Measurements from ENCODE around the gene RRAGD. TPM values are rescaled to one million over a fixed set of nuclear protein-coding genes. Genes with fewer than 3 reads are reported as not detected.

The RRAGD gene
- total and polyA plus RNA-seq, 3 experiments from 2014 or later, result 1.4 to 8.7 (median 7.3) TPM

DNA sequence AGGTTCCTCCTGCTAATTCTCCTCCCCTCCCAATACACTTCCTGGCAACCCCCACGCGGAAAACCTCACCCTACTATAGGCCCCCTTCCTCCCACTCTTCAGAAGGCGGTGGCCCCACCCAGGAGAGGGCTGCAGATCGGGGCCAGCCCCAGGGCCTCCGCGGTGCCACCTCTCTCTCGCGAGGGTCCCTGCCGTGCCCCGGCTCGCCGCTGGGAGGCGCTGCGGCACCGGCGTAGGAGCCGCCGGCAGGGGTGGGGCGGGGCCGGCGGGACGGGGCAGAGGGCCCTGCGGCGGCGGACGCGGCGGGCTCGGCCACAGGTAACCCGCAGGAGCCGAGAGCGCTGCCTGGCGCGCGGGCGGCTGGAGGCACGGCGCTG lies 20.8 kb upstream of the RRAGD start, which contains the start of gene ANKRD6:
ANKRD6 (plus strand) TSS at position 278 of the 377 bp plus-strand sequence. CDS start 133,825 bp downstream, outside the sequence.
- Mint-ChIP-seq H3K27ac (peak within 1 kb of the TSS in 7 of 8 donors; percentile 67 to 92 (median 83)), H3K27me3 (peaks cover 3 to 4% of the 10 kb centered on the region in 2 donors)
- H3K27ac ChIP-seq (ENCODE audit: low read depth, low read length), result peak within 1 kb of the TSS; percentile 24

DNA sequence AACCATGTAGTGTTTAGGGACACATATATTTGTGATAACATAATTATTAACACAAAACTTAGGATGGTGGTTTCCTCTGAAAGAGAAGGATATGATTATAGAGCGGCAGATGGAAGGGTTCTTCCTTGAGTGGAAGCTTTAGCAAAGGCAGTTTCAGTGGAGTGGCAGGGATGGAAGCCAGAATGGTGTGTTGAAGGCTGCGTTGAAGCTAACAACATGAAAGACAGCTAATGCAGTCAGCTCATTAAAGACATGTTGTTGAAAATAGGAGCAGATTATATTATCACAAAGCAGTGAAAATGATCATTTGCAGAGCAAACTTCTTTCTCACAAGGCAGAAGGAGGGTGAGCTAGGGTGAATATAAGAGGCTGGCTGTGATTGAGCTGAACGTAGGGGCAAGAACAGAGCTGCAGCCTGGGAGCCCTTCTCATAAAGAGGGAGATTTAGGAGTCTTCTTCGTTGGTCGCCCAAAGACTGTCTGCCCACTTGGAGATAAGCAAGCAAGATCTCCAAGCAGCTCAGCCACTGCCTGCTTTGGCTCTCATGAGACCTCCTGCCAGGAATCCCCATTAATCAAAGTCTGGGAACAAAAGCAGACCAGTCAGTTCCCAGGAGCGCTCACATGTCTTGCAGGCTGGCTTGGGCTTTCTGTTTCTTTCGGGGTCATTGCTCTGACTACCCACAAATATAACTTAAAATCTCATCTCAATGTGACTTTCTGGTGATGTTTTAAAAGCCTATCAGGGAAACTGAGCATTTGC lies 18.3 kb upstream of the RRAGD start:
- no peaks in the 10 kb centered on the region for H3K27me3 ChIP-seq (ENCODE audit: insufficient read depth, low read length, poor library complexity, severe bottlenecking)
- ChIA-PET POLR2A (no interaction called here), CTCF (interaction anchor here (1.1 to 3.6 kb wide), 6 partner anchors 13 to 184 kb away, joined by 3 to 70 read pairs (median 4); no protein-coding TSS in a partner anchor)
- no peak overlapping the region for H3K27ac Mint-ChIP-seq
- no peaks in the 10 kb centered on the region for H3K9me3 ChIP-seq (ENCODE audit: low read length)
- H3K27me3 Mint-ChIP-seq, result peaks cover 5 to 9% of the 10 kb centered on the region in 2 donors
- no peaks in the 10 kb centered on the region for H3K9me3 Mint-ChIP-seq
- peaks cover 19 to 25% (median 20%) of the 10 kb centered on the region in 3 donors for H3K4me1 Mint-ChIP-seq
- H3K4me1 ChIP-seq (ENCODE audit: insufficient read depth, low read length), result peaks cover 6% of the 10 kb centered on the region
- H3K36me3 ChIP-seq (ENCODE audit: insufficient read depth, low read length), result no peaks in the 10 kb centered on the region
- H3K36me3 Mint-ChIP-seq, result peaks cover 0 to 3% (median 0%) of the 10 kb centered on the region in 3 donors
- H3K4me3 ChIP-seq (ENCODE audit: low read length), result no peak overlapping the region
- no peak for DNase-seq
- H3K27ac ChIP-seq (ENCODE audit: low read depth, low read length), result no peak overlapping the region
- peak overlapping the region in 1 of 7 donors; percentile 12 for H3K4me3 Mint-ChIP-seq

More for the DNA sequence above, 20.8 kb upstream of the RRAGD start, which contains the start of gene ANKRD6:
- H3K36me3 ChIP-seq (ENCODE audit: insufficient read depth, low read length), result no peaks in the 10 kb centered on the region
- ChIA-PET CTCF (interaction anchor here (0.6 to 3.6 kb wide), 26 partner anchors 9 to 229 kb away, joined by 3 to 70 read pairs (median 4); partner anchors contain the start of genes LYRM2 and RRAGD), POLR2A (interaction anchor here (1.1 kb wide), 1 partner anchor 42 kb away, joined by 3 read pairs; no protein-coding TSS in a partner anchor)
- Mint-ChIP-seq H3K9me3 (no peaks in the 10 kb centered on the region), H3K4me1 (peaks cover 24 to 39% (median 24%) of the 10 kb centered on the region in 3 donors), H3K4me3 (peak within 1 kb of the TSS; percentile 85 to 95 (median 89)), H3K36me3 (peaks cover 0 to 3% (median 0%) of the 10 kb centered on the region in 3 donors)
- H3K4me1 ChIP-seq (ENCODE audit: insufficient read depth, low read length), result peaks cover 6% of the 10 kb centered on the region
- H3K9me3 ChIP-seq (ENCODE audit: low read length), result no peaks in the 10 kb centered on the region
- peak within 1 kb of the TSS; percentile 62 for H3K4me3 ChIP-seq (ENCODE audit: low read length)
- no peaks in the 10 kb centered on the region for H3K27me3 ChIP-seq (ENCODE audit: insufficient read depth, low read length, poor library complexity, severe bottlenecking)
- DNase-seq, result peak; percentile 78 to 83 (median 78)

DNA sequence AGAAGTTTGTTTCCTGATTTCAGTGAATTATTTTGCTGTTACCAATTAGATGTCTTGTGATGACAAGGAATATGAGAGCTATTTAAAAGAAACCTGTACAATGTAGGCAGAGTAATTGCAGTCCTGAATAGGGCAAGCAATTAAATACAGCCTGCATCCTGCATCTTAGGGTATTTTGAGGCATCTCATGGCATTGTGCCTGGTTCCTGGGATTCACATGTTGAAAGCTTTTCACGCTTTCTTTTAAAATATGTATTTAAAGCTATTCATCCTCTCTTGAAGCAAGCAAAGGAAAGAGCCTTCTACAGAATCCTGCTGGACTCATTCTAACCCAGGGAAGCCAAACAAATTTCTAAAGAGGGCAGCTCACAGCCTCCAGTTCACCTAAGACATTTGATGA lies 4.7 kb upstream of the RRAGD start:
- Mint-ChIP-seq H3K4me3 (no peak overlapping the region), H3K9me3 (no peaks in the 10 kb centered on the region), H3K27ac (no peak overlapping the region), H3K4me1 (peaks cover 5 to 13% (median 10%) of the 10 kb centered on the region in 3 donors), H3K27me3 (peaks cover 32 to 50% of the 10 kb centered on the region in 2 donors), H3K36me3 (peaks cover 0 to 8% (median 2%) of the 10 kb centered on the region in 3 donors)
- POLR2A ChIA-PET, result no interaction called here
- Histone ChIP-seq H3K36me3 (ENCODE audit: insufficient read depth, low read length) (no peaks in the 10 kb centered on the region), H3K27ac (ENCODE audit: low read depth, low read length) (no peak overlapping the region), H3K9me3 (ENCODE audit: low read length) (no peaks in the 10 kb centered on the region), H3K27me3 (ENCODE audit: insufficient read depth, low read length, poor library complexity, severe bottlenecking) (peaks cover 4% of the 10 kb centered on the region), H3K4me1 (ENCODE audit: insufficient read depth, low read length) (peaks cover 11% of the 10 kb centered on the region), H3K4me3 (ENCODE audit: low read length) (no peak overlapping the region)
- CTCF ChIA-PET, result interaction anchor here (1.4 to 1.9 kb wide), 4 partner anchors 14 to 45 kb away, joined by 4 to 7 read pairs (median 4); partner anchors contain the start of gene ANKRD6
- DNase-seq, result no peak

DNA sequence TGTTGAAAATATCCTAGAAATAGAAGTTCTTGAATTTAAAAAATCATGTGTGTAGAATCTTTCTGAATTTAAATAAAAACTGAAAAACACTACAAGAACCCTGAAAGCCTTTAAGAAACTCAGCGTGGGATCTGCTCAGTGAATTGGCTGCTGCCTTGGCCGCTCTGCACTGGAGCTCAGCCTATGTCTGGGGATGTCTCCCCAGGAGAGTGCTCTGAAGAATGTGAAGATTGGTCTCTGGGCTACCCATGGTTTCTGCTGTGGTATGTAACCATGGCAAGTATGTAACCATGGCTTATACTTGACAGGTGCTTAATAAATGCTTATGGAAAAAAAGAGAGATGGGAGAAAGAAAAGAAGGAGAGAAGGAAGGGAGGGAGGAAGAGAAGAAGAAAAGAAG lies 3.1 kb upstream of the RRAGD start:
- Mint-ChIP-seq H3K36me3 (peaks cover 0 to 8% (median 4%) of the 10 kb centered on the region in 3 donors), H3K4me1 (peaks cover 10 to 21% (median 14%) of the 10 kb centered on the region in 3 donors), H3K27ac (no peak overlapping the region), H3K27me3 (peaks cover 34 to 45% of the 10 kb centered on the region in 2 donors), H3K9me3 (no peaks in the 10 kb centered on the region), H3K4me3 (no peak overlapping the region)
- peaks cover 4% of the 10 kb centered on the region for H3K27me3 ChIP-seq (ENCODE audit: insufficient read depth, low read length, poor library complexity, severe bottlenecking)
- H3K36me3 ChIP-seq (ENCODE audit: insufficient read depth, low read length), result no peaks in the 10 kb centered on the region
- DNase-seq, result no peak
- CTCF ChIA-PET, result interaction anchor here (1.4 to 1.9 kb wide), 2 partner anchors 17 to 43 kb away, joined by 6 to 7 read pairs; partner anchors contain the start of gene ANKRD6
- POLR2A ChIA-PET, result no interaction called here
- H3K4me1 ChIP-seq (ENCODE audit: insufficient read depth, low read length), result peaks cover 20% of the 10 kb centered on the region
- no peak overlapping the region for H3K4me3 ChIP-seq (ENCODE audit: low read length)
- no peaks in the 10 kb centered on the region for H3K9me3 ChIP-seq (ENCODE audit: low read length)
- H3K27ac ChIP-seq (ENCODE audit: low read depth, low read length), result no peak overlapping the region

DNA sequence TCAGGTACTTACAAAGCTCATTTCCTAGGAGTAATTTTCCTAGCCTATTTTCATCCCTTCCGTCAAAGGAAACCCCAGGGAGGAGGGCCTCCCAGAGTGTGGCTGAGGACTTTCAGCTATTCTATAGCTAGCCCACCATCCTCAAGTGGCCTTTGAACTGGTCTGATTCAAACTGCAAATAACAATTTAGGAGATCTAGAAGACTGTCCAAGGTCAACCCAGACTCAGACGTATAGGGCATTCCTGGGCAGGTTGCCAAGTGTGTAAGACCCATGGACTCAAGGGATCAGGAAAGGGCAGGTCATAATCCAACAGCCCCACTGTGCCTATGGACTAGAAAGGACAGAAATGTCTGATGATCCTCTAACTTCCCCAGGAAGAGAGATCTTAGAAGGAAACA lies 2.1 kb upstream of the RRAGD start:
- Mint-ChIP-seq H3K9me3 (no peaks in the 10 kb centered on the region), H3K36me3 (peaks cover 0 to 4% (median 4%) of the 10 kb centered on the region in 3 donors), H3K27me3 (peaks cover 34 to 41% of the 10 kb centered on the region in 2 donors), H3K27ac (no peak overlapping the region), H3K4me1 (peaks cover 10 to 22% (median 14%) of the 10 kb centered on the region in 3 donors), H3K4me3 (peak overlapping the region in 3 of 7 donors; percentile 1 to 76 (median 2))
- Histone ChIP-seq H3K27me3 (ENCODE audit: insufficient read depth, low read length, poor library complexity, severe bottlenecking) (peaks cover 4% of the 10 kb centered on the region), H3K36me3 (ENCODE audit: insufficient read depth, low read length) (no peaks in the 10 kb centered on the region), H3K9me3 (ENCODE audit: low read length) (no peaks in the 10 kb centered on the region), H3K4me1 (ENCODE audit: insufficient read depth, low read length) (peaks cover 20% of the 10 kb centered on the region), H3K4me3 (ENCODE audit: low read length) (no peak overlapping the region), H3K27ac (ENCODE audit: low read depth, low read length) (no peak overlapping the region)
- no peak for DNase-seq
- ChIA-PET CTCF (interaction anchor here (1.2 to 5.1 kb wide), 3 partner anchors 18 to 42 kb away, joined by 4 to 24 read pairs (median 6); partner anchors contain the start of gene ANKRD6), POLR2A (no interaction called here)

DNA sequence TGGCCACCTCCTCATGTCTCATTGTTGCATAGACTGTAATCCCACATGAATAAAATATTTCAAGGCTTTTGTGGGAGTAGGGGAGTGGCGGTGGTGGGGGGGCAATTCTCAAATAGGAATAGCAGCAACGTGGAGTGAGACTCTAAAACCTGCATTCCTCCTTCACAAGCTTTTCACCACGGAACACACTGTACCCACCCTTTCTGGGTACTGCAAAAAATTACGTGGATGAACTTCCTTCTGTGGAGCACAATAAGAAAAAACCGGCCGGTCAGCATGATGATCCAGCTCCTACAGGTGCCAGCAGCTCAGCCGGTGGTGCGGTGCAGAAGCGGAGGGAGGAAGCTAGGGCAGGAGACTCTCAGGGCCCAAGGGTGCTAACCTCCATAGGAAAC lies 930 bp upstream of the RRAGD start:
- H3K27ac Mint-ChIP-seq, result peak overlapping the region in 5 of 8 donors; percentile 21 to 68 (median 64)
- ChIA-PET CTCF (interaction anchor here (1.2 to 5.1 kb wide), 4 partner anchors 19 to 41 kb away, joined by 4 to 24 read pairs (median 6); partner anchors contain the start of gene ANKRD6), POLR2A (interaction anchor here (0.7 kb wide), 1 partner anchor 24 kb away, joined by 3 read pairs; no protein-coding TSS in a partner anchor)
- no peaks in the 10 kb centered on the region for H3K9me3 ChIP-seq (ENCODE audit: low read length)
- peaks cover 0 to 4% (median 4%) of the 10 kb centered on the region in 3 donors for H3K36me3 Mint-ChIP-seq
- no peaks in the 10 kb centered on the region for H3K36me3 ChIP-seq (ENCODE audit: insufficient read depth, low read length)
- peaks cover 10 to 22% (median 14%) of the 10 kb centered on the region in 3 donors for H3K4me1 Mint-ChIP-seq
- no peak for DNase-seq
- peaks cover 30 to 35% of the 10 kb centered on the region in 2 donors for H3K27me3 Mint-ChIP-seq
- H3K9me3 Mint-ChIP-seq, result no peaks in the 10 kb centered on the region
- H3K4me3 Mint-ChIP-seq, result peak overlapping the region; percentile 76 to 98 (median 92)
- H3K4me3 ChIP-seq (ENCODE audit: low read length), result peak overlapping the region; percentile 68
- H3K4me1 ChIP-seq (ENCODE audit: insufficient read depth, low read length), result peaks cover 20% of the 10 kb centered on the region
- H3K27me3 ChIP-seq (ENCODE audit: insufficient read depth, low read length, poor library complexity, severe bottlenecking), result peaks cover 4% of the 10 kb centered on the region
- no peak overlapping the region for H3K27ac ChIP-seq (ENCODE audit: low read depth, low read length)

DNA sequence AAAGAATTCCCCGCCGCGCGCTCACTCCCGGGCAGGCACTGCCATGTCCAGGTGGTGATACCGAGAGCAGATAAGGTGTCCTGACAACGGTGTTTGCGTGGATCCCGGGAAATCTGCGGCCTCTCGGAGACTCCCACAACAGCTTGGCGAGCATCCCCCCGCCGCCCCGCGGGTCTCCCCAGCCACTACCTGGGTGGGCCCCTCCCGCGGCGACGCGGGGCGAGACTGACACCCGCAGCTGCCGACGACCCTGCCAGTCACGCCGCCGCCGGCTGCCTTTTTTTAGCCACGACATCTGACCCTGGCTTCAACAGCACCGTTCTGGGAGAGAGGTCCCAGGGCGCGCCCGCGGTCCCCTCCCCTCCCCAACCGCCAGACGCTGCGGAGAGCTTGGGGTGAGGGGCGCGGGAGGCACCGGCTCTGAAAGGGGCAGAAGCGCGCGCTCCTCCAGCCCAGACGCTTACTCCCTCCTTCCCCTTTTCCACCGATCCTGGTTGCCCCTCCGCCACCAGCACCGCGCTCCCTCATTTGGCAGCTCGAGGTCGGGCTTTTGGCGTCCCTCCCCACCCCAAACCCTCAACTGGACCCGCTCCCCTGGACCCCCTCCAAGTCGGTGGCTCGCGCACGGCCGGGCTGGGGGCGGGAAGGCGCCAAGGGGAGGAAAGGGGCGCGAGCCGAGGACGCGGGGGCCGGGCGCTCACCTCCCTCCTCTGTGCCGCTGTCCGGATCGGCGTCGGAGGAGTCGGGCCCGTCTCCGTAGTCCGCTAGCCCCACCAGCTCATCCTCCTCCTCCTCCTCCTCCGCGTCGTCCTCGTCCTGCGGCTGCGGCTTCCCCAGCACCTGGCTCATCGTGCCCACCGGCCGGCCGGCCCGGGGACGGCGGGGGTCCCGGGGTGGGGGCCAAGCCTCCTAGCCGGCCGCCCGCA lies 665 bp downstream of the RRAGD start:
- Mint-ChIP-seq H3K27me3 (peaks cover 24 to 27% of the 10 kb centered on the region in 2 donors), H3K36me3 (peaks cover 0 to 4% (median 0%) of the 10 kb centered on the region in 3 donors), H3K4me1 (peaks cover 10 to 25% (median 14%) of the 10 kb centered on the region in 3 donors), H3K4me3 (peak overlapping the region; percentile 79 to 92 (median 84)), H3K27ac (peak overlapping the region in 5 of 8 donors; percentile 32 to 77 (median 71)), H3K9me3 (no peaks in the 10 kb centered on the region)
- H3K27me3 ChIP-seq (ENCODE audit: insufficient read depth, low read length, poor library complexity, severe bottlenecking), result peaks cover 4% of the 10 kb centered on the region
- H3K27ac ChIP-seq (ENCODE audit: low read depth, low read length), result no peak overlapping the region
- CTCF ChIA-PET, result interaction anchor here (0.9 to 5.1 kb wide), 5 partner anchors 21 to 43 kb away, joined by 3 to 24 read pairs (median 7); no protein-coding TSS in a partner anchor
- peaks cover 20% of the 10 kb centered on the region for H3K4me1 ChIP-seq (ENCODE audit: insufficient read depth, low read length)
- H3K9me3 ChIP-seq (ENCODE audit: low read length), result no peaks in the 10 kb centered on the region
- POLR2A ChIA-PET, result interaction anchor here (1.0 kb wide), 3 partner anchors 39 to 417 kb away, joined by 3 to 4 read pairs (median 3); no protein-coding TSS in a partner anchor
- peak in 4 of 5 donors; percentile 9 to 49 (median 20) for DNase-seq
- H3K4me3 ChIP-seq (ENCODE audit: low read length), result peak overlapping the region; percentile 53
- no peaks in the 10 kb centered on the region for H3K36me3 ChIP-seq (ENCODE audit: insufficient read depth, low read length)
